K562 (cell line): Measurements from ENCODE around the gene CADPS2. TPM values are rescaled to one million over a fixed set of nuclear protein-coding genes. Genes with fewer than 3 reads are reported as not detected.

Source experiments
- ATAC-seq: fragments of 200-7000 bp; cut with Tn5 transposase; 3 replicates; pipeline ENCODE4 v1.9.1; 2020; ENCODE audit warnings: moderate library complexity
- BruUV-seq: library from RNA; stranded (reverse); fragments of 400-500 nt; replicated peaks from 2 replicates; lab custom pipeline; 2021; lab: Mats Ljungman, UMichigan
- CTCF ChIA-PET: fragments of 300-600 bp; formaldehyde crosslinking; extraction: SDS; loops from one replicate; lab custom pipeline; 2021; ENCODE audit warnings: low intra/inter-chr PET ratio; lab: Yijun Ruan, JAX
- POLR2A ChIA-PET: fragments of 300-600, 350-650 bp; sonication (Branson Sonifier 250); formaldehyde crosslinking; extraction: SDS; loops from one replicate; lab custom pipeline; 2021; ENCODE audit warnings: antibody characterized with exemption, inconsistent platforms; lab: Yijun Ruan, JAX
- DNase-seq, 4 experiments: peaks; one replicate each; pipeline versions ENCODE4 v3.0.0 to v3.0.0-alpha.2; 2011 to 2018; ENCODE audit warnings: low spot score in 3 of 4, mixed read lengths in 3 of 4; ENCODE audit errors: extremely low read depth in 1 of 4
- FAIRE-seq: peaks from 2 replicates; lab custom pipeline; 2011; peaks lifted over from hg19 to GRCh38; lab: Jason Lieb, UNC
- H2AFZ ChIP-seq: 2 replicates; pipeline ENCODE4 v1.6.0; 2011; ENCODE audit warnings: low read depth, low read length, control low read depth, inconsistent platforms
- H3K27ac ChIP-seq: fragments of 200-600 bp; 3 replicates; pipeline ENCODE4 v1.8.0; 2011; ENCODE audit warnings: low read depth, mild to moderate bottlenecking, control low read depth, inconsistent platforms, low read length, moderate library complexity, mixed read lengths; ENCODE audit errors: extremely low read depth
- H3K27me3 ChIP-seq, 2 experiments: fragments of 300-600 bp in 1 of 2; 2 replicates in 1 of 2; 3 replicates in 1 of 2; pipeline versions ENCODE4 v1.6.0 to v1.8.0; 2011; ENCODE audit warnings: inconsistent platforms in 2 of 2, low read length in 2 of 2, mild to moderate bottlenecking in 1 of 2, mixed read lengths in 1 of 2, moderate library complexity in 1 of 2; ENCODE audit not compliant: control insufficient read depth in 2 of 2, insufficient read depth in 2 of 2
- H3K36me3 ChIP-seq: fragments of 300-600 bp; 3 replicates; pipeline ENCODE4 v1.8.0; 2011; ENCODE audit warnings: mild to moderate bottlenecking, low read length, inconsistent platforms; ENCODE audit not compliant: control insufficient read depth, insufficient read depth
- H3K4me1 ChIP-seq, 2 experiments: fragments of 200-600 bp in 1 of 2; replicated peaks in 1 of 2; 2 replicates in 1 of 2; 3 replicates in 1 of 2; pipeline versions ENCODE4 v1.5.1 to v1.8.0; 2011; ENCODE audit warnings: inconsistent platforms in 2 of 2, low read length in 2 of 2, mild to moderate bottlenecking in 1 of 2, mixed read lengths in 1 of 2, moderate library complexity in 1 of 2; ENCODE audit not compliant: control insufficient read depth in 2 of 2, insufficient read depth in 2 of 2
- H3K4me2 ChIP-seq: 2 replicates; pipeline ENCODE4 v1.6.1; 2011; ENCODE audit warnings: low read length, control low read depth, inconsistent platforms, mixed read lengths; ENCODE audit not compliant: insufficient read depth
- H3K4me3 ChIP-seq: fragments of 200-600 bp; sonication (generic), shearing (Covaris generic); 2 replicates; pipeline ENCODE4 v1.5.1; 2016; ENCODE audit warnings: control low read depth, inconsistent platforms
- H3K79me2 ChIP-seq: fragments of 200-600 bp; 3 replicates; pipeline ENCODE4 v1.8.0; 2011; ENCODE audit warnings: low read length, inconsistent platforms; ENCODE audit not compliant: control insufficient read depth, insufficient read depth
- H3K9ac ChIP-seq, 2 experiments: 2 replicates each; pipeline versions ENCODE4 v1.6.0 to v1.6.1; 2011; ENCODE audit warnings: low read depth in 2 of 2, low read length in 2 of 2, control low read depth in 1 of 2, inconsistent platforms in 1 of 2, mild to moderate bottlenecking in 1 of 2, mixed read lengths in 1 of 2; ENCODE audit not compliant: insufficient read depth in 1 of 2
- H3K9me1 ChIP-seq: one replicate; pipeline ENCODE4 v1.6.0; 2011; ENCODE audit warnings: inconsistent platforms, mild to moderate bottlenecking, low read length, moderate library complexity; ENCODE audit not compliant: control insufficient read depth, insufficient read depth
- H3K9me3 ChIP-seq: replicated peaks from 2 replicates; pipeline ENCODE4 v1.5.1; 2011; ENCODE audit warnings: low read depth, low read length, inconsistent platforms; ENCODE audit not compliant: control insufficient read depth, insufficient read depth
- H4K20me1 ChIP-seq: replicated peaks from 2 replicates; pipeline ENCODE4 v1.6.1; 2011; ENCODE audit warnings: low read length, inconsistent platforms, mixed read lengths; ENCODE audit not compliant: control insufficient read depth, insufficient read depth
- CEBPG ChIP-seq, 3 experiments: fragments of 200-800 bp in 1 of 3; sonication (Bioruptor generic) in 1 of 3; sonication (generic) in 1 of 3; formaldehyde crosslinking in 1 of 3; IDR thresholded peaks in 2 of 3; conservative IDR thresholded peaks in 1 of 3; 2 replicates each; pipeline versions ENCODE4 v1.6.1 to v1.8.0; 2016 to 2022; ENCODE audit warnings: missing compliant biosample characterization in 2 of 3, missing genetic modification characterization in 2 of 3, mild to moderate bottlenecking in 1 of 3, missing genetic modification reagents in 1 of 3
- RNF2 ChIP-seq: sonication (generic); IDR thresholded peaks from 2 replicates; pipeline ENCODE4 v1.6.1; 2016
- STAT6 ChIP-seq: sonication (generic); formaldehyde crosslinking; IDR thresholded peaks from 2 replicates; pipeline ENCODE4 v1.8.1; 2023; ENCODE audit warnings: mild to moderate bottlenecking, missing genetic modification reagents
- ZNF184 ChIP-seq: sonication (generic); formaldehyde crosslinking; IDR thresholded peaks from 2 replicates; pipeline ENCODE4 v1.5.0; 2020; ENCODE audit warnings: missing genetic modification reagents
- whole genome bisulfite sequencing: fragments of 100-300 bp; shearing (Covaris generic); methylation state at CpG from one replicate; pipeline ENCODE4 v1.1.6; 2016; ENCODE audit warnings: low coverage, mixed read lengths; ENCODE audit not compliant: insufficient coverage; ENCODE audit errors: missing lambda C conversion rate; 5-methylcytosine and 5-hydroxymethylcytosine counted together
- in situ Hi-C: fragments of 300-500 bp; cut with MboI; formaldehyde crosslinking; loops from 4 replicates; pipeline ENCODE4 v1.15.0; 2018; ENCODE audit warnings: inconsistent platforms, mixed read lengths
- intact Hi-C: fragments of 100-400 bp; cut with micrococcal nuclease; formaldehyde crosslinking; loops from 2 replicates; pipeline ENCODE4 v1.14.2; 2022
- polyA plus RNA-seq, 8 experiments: library from polyadenylated mRNA; depleted of rRNA in 4 of 8; stranded (reverse) in 5 of 8; unstranded in 3 of 8; fragments of >200 nt; fragmentation: Nextera tagmentation in 2 of 8; fragmentation: Illumina TruSeq in 1 of 8; extraction: Ambion mirVana in 2 of 8; extraction: Trizol in 1 of 8; gene quantifications; 2 replicates each; pipeline versions ENCODE4 v1.2.1 to v1.2.3, GENCODE V29; 2011 to 2014; ENCODE audit warnings: inconsistent platforms in 1 of 8, missing spikeins in 1 of 8
- total RNA-seq, 7 experiments: library from RNA; depleted of rRNA in 6 of 7; stranded (reverse); fragments of >200 nt in 6 of 7; fragmentation: Illumina TruSeq in 2 of 7; extraction: Trizol in 2 of 7; gene quantifications; 2 replicates each; pipeline versions ENCODE4 v1.2.1 to v1.2.3, GENCODE V29; 2011 to 2021; ENCODE audit warnings: low replicate concordance in 1 of 7

The CADPS2 gene
- total and polyA plus RNA-seq, 9 of the 15 experiments (the other 6 are each of a cell fraction or from before 2014, with no cell fraction given): 0.03 to 0.14 (median 0.04) TPM; not detected in 1

DNA sequence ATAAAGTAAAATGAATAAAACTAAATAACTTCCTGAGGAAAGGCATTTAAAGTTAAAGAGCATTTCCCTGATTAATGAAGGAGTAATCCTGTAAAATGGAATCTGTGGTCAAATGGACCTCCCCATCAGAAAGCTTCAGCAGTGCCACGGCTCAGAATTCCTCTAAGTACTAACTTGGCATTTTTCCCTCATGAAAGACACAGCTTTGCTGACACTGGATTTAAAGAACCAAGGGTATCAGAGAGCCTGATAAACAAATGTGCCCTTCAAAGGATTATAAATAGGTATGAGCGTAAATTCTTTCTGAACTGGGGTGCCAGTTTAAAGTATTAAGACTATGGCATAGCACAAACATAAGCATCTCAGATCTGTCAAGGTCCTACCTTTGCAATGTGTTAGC lies 159.4 kb downstream of the CADPS2 start:
- 0 out of 2 replicates have a peak, but pooled peaks cover 3% of the 10 kb centered on the region for H3K9me3 ChIP-seq
- POLR2A ChIA-PET: no interaction called here
- no peak for ATAC-seq
- H3K9ac ChIP-seq: no peak overlapping the region
- no peak overlapping the region for H3K4me3 ChIP-seq
- H2AFZ ChIP-seq: no peak overlapping the region
- CTCF ChIA-PET: no interaction called here
- H3K79me2 ChIP-seq: no peaks in the 10 kb centered on the region
- no peaks in the 10 kb centered on the region for H3K9me1 ChIP-seq
- no peak for TF ChIP-seq RNF2
- TF ChIP-seq ZNF184 (CRISPR knock-in tag): no peak
- TF ChIP-seq STAT6: no peak
- TF ChIP-seq CEBPG (CRISPR knock-in tag; IDR thresholded peaks at IDR 0.05): no peak
- no peak for TF ChIP-seq CEBPG (tag; conservative IDR thresholded peaks at IDR 0.05 in 1 of 2, IDR thresholded peaks at IDR 0.05 in 1 of 2)
- no peak for FAIRE-seq
- no peak for DNase-seq
- no peak overlapping the region for H3K4me2 ChIP-seq
- H3K27me3 ChIP-seq: no peaks in the 10 kb centered on the region
- in situ Hi-C loops: no loop called here
- H4K20me1 ChIP-seq: no peaks in the 10 kb centered on the region
- no peak overlapping the region for H3K27ac ChIP-seq
- H3K4me1 ChIP-seq: no peaks in the 10 kb centered on the region
- intact Hi-C loops: no loop called here
- BruUV-seq: no TSS peak
- no peaks in the 10 kb centered on the region for H3K36me3 ChIP-seq
- WGBS: 3% methylated on average over 2 of the region's 2 CpGs
